Right ventricle myocardium inferior (tissue), 1 donor: Measurements from ENCODE around the gene RAD23A. TPM values are rescaled to one million over a fixed set of nuclear protein-coding genes. Genes with fewer than 3 reads are reported as not detected.
"Not testable (repeated sequence)": the region's sequence is repeated elsewhere in the genome, so short reads cannot be mapped to it uniquely, and the experiment has no call there.

Experiments used
- ATAC-seq: fragments of 200-7000 bp; cut with Tn5 transposase; one replicate; pipeline ENCODE4 v1.9.1; 2020; ENCODE audit warnings: mild to moderate bottlenecking, moderate library complexity
- DNase-seq: peaks from one replicate; pipeline ENCODE4 v3.0.0; 2021; ENCODE audit errors: missing footprints
- intact Hi-C: fragments of 100-400 bp; cut with DNase I; formaldehyde crosslinking; loops from one replicate; pipeline ENCODE4 v1.11.0; 2022
- total RNA-seq: library from RNA; stranded (reverse); fragmentation: NEBNext Ultra II Directional; extraction: Animal tissue kit (Norgen Biotek cat#: 25700); gene quantifications from one replicate; pipeline ENCODE4 v1.2.1, GENCODE V29; 2021
- donor health status: DM: no; HTN: yes; CAD: no; lungs with severe emphysema.

RAD23A gene
- total RNA-seq, 1 donor from 2014 or later, result 171 TPM

DNA sequence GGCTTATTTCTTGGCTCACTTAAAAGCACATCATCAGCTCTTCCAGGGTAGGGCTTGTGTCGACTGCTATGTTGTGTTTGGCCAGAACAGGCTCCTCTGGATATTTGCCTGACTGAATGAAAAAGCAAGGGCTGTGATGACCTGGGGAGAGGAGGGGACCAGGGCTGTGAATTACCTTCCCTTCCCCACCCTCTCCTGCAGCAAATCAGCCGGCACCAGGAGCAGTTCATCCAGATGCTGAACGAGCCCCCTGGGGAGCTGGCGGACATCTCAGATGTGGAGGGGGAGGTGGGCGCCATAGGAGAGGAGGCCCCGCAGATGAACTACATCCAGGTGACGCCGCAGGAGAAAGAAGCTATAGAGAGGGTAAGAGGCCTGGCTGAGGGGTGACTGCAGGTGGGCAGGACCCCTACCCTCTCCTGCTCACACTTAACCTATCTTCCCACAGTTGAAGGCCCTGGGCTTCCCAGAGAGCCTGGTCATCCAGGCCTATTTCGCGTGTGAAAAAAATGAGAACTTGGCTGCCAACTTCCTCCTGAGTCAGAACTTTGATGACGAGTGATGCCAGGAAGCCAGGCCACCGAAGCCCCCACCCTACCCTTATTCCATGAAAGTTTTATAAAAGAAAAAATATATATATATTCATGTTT lies 7.0 kb downstream of the RAD23A start:
- no peak for ATAC-seq
- intact Hi-C loops, result no loop called here
- peak; percentile 18 for DNase-seq

DNA sequence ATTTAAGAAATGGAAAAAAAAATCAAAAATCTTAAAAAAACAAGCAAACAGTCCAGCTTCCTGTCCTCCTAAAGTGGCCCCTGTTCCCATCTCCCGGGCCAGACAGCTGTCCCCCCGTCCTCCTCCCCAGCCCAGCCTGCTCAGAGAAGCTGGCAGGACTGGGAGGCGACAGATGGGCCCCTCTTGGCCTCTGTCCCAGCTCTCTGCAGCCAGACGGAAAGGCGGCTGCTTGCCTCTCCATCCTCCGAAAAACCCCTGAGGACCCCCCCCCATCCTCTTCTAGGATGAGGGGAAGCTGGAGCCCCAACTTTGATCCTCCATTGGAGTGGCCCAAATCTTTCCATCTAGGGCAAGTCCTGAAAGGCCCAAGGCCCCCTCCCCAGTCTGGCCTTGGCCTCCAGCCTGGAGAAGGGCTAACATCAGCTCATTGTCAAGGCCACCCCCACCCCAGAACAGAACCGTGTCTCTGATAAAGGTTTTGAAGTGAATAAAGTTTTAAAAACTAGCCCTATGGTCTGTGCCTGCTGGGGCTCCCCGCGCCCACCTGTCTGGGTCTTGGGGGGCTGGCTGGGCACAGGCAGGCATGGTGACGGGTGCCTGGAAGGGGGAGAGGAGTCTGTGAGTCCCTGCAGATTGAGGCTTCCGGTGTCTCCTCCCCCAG lies 7.6 kb downstream of the RAD23A start:
- intact Hi-C loops, result no loop called here
- ATAC-seq, result no peak

DNA sequence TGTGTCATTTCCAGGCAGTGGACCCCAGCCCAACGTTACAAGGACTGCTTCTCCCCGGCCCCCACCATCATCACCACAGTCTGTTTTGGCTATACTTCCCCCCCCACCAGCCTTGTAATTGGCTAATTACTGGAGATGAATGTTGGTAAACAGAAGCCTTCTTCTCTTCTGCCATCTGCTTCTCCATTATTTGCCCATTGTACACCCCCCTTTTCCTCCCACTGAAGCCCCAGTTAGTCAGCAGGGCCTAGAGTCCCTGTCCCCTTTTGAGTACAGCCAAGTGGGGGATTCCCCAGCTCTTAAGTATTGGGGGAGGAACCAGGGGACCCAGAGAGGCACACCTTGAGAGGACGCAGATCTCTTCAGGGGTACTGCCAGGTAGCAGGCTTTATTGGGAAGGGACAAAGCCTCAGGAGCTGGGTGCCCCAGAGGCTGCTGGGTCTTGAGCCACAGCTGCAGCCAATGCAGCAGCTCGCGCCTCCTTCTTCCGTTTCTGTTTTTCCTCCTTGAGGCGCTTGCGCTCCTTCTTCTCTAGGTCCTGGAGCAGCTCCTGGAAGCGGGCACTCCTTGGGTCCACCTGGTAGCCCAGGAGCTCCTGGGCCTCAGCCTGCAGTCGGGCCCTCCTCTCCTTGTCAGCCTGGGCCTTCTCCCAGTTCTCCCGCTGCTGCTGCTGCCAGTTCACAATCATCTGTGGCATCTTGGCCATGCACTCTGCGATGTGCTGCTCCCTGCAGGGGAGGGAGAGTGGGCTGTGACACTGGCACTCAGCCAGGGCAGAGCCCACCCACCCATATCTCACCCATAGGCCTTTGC lies 8.3 kb downstream of the RAD23A start:
- intact Hi-C loops, result no loop called here
- DNase-seq (peak; percentile 20), ATAC-seq (no peak)

More for the DNA sequence above, 7.6 kb downstream of the RAD23A start:
- DNase-seq, result peak; percentile 32

DNA sequence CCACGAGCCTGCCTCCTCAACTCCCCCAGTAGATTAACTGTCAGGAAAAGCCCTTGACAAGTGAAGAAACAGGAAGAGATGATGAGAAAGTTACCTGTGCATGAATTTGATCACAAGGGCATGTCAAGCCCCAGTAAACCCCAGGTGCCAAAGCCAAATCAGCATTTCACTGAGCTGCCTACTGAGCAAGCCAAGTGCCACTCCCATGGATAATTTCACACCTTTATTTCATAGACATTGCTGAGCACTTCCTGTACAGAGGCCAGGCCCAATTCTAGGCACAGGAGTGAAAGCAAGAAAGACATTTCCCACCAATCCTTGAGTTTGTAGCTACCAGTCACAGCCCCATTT lies 8.9 kb downstream of the RAD23A start:
- ATAC-seq, result no peak
- DNase-seq, result no peak
- intact Hi-C loops, result no loop called here

DNA sequence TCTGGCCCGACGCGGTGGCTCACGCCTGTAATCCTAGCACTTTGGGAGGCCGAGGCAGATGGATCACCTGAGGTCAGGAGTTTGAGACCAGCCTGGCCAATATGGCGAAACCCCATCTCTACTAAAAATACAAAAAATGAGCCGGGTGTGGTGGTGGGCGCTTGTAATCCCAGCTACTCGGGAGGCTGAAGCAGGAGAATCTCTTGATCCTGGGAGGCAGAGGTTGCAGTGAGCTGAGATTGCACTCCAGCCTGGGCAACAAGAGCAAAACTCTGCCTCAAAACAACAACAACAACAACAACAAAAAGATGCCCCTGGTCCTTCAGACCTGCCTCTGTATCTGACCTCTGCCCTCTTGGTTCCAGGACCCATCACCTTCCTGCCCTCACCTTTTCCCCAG lies 9.9 kb downstream of the RAD23A start:
- intact Hi-C loops, ATAC-seq: not testable (repeated sequence)
- DNase-seq, result peak; percentile 30

DNA sequence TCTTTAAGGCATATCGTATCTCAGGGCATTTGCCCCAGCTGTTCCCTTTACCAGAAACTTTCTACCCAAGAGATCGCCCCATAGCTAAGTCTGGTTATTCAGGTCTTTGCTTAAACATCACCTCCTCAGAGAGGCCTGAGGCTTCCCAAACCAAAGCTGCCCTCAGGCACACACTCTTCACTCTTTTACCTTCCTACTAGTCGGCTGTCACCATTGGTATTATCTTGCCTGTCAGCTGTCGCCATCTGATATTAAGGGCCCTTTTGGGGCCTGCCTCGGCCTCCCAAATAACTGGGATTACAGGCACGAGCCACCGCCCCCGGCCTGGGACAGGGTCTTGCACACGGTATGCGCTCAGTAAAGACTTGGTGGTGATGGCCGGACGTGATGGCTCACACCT lies 10.3 kb downstream of the RAD23A start:
- intact Hi-C loops, result no loop called here
- ATAC-seq (no peak), DNase-seq (peak; percentile 59)

DNA sequence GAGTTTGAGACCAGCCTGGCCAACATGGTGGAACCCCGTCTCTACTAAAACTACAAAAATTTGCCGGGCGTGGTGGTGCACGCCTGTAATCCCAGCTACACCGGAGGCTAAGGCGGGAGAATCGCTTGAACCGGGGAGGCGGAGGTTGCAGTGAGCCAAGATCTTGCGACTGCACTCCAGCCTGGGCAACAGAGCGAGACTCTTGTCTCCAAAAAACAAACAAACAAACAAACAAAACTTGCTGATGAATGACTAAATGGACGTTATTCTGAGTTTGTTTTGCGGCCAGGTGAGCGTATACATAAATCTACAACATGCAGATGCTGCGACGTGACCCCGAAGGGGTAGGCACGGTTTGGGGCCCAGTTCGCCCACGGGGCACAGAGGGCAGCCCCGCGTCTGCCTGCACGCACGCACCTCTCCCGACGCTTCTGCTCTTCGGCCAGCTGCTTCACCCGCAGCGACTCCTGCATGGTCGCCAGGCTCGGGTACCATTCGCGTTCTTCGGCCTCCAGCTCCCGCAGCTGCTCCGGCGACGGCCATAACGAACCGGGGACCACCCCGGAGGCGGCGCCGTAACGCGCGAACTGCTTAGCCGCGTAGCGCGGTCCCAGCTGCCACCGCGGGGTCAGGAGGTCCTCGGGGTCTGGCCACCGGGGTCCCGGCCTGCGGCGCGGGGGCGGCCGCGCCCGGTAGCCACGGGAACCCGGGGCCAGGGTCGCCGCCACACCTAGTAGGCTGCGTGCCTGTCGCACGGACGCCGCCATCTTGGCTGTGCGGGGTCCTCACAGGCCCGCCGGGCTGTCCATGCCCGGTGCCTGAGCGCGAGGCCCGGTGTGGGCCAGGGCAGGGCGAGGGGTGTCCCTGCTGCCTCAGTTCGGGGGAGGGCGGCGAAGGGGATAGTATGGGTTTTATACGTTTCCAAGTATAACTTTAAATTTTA lies 11.1 kb downstream of the RAD23A start, which contains the start of gene GADD45GIP1:
TSS of gene GADD45GIP1 (minus strand) at position 778 of the 943 bp plus-strand sequence. CDS start at position 767, 11 bp downstream.
- DNase-seq (peak; percentile 95), ATAC-seq (peak; percentile 95)
- intact Hi-C loops, result no loop called here

DNA sequence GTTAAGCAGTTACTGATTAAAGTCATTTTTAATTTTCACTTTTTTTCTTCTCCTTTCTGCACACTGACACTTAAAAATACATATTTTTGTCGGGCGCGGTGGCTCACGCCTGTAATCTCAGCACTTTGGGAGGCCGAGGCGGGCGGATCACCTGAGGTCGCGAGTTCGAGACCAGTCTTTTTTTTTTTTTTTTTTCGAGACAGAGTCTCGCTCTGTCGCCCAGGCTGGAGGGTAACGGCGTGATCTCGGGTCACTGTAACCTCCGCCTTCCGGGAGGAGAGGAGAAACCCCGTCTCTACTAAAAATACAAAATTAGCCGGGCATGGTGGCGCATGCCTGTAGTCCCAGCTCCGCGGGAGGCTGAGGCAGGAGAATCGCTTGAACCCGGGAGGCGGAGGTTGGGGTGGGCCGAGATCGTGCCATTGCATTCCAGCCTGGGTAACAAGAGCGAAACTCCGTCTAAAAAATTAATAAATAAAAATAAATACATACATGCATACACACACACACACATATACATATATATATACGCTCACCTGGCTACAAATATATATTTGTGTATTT lies 11.8 kb downstream of the RAD23A start:
- ATAC-seq, DNase-seq, intact Hi-C loops: not testable (repeated sequence)

DNA sequence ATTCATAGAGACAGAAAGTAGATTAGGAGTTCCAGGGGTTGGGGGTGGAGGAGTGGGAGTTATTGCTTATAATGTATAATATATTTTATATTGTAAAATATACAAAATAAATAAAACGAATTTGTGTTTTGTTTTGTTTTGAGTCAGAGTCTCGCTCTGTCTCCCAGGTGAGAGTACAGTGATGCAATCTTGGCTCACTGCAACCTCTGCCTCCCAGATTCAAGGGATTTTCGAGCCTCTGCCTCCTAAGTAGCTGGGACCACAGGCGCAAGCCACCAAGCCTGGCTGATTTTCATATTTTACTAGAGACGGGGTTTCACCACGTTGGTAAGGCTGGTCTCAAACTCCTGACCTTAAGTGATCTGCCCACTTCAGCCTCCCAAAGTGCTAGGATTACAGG lies 13.8 kb downstream of the RAD23A start:
- intact Hi-C loops, result no loop called here
- DNase-seq (no peak), ATAC-seq (no peak)

DNA sequence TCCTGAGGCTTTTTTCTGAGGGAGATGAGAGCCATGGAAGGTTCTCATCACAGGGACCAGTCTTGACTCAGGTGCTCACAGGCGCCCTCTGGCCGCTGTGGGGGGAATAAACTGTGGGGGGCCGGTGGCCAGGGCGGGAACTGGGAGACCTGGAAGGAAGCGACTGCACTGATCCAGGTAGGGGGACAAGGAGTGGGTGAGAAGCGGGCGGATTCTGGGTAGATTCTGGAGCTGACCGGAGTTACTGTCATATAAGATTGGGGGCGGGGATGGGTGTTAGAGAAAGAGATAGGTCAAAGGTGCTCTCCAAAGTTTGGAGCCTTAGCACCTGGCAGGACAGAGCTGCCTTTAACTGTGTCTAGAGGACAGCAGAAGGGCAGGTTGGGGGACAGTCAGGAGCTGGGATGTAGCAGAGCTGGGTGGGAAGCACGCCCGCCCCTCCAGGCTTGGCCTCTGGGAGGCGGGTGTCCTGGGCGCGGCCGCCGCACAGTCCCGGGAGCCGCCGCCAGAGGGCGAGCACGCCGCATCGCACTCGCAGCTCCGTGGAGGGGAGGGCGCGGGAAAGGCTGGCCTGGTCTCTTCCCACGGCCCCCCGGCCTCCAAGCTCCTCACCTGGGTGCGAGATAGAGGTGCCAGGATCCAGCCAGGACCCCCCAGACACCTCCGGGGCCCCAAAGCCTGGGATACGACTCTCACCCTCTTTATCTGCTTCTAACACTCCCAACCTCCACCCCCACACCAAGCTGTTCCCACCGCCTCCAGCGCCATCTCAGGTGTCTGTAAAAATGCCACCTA lies 19.6 kb downstream of the RAD23A start:
- DNase-seq (peak; percentile 92), ATAC-seq (peak; percentile 93)
- intact Hi-C loops, result loop anchor here (5.0 kb wide), 1 partner anchor 78 kb away; the partner anchor contains the start of gene KLF1

DNA sequence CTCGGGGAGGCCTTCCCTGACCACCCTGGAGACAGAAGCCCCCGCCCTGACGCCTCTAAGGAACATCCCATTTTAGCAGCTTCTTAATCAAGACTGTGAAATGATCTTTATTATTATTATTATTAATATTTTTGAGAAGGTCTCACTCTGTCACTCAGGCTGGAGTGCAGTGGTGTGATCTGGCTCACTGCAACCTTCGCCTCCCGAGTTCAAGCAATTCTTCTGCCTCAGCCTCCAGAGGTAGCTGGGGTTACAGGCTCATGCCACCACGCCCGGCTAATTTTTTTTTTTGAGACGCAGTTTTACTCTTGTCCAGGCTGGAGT lies 20.1 kb downstream of the RAD23A start:
- ATAC-seq, result no peak
- DNase-seq, result no peak
- intact Hi-C loops, result loop anchor here (5.0 kb wide), 1 partner anchor 78 kb away; the partner anchor contains the start of gene KLF1

DNA sequence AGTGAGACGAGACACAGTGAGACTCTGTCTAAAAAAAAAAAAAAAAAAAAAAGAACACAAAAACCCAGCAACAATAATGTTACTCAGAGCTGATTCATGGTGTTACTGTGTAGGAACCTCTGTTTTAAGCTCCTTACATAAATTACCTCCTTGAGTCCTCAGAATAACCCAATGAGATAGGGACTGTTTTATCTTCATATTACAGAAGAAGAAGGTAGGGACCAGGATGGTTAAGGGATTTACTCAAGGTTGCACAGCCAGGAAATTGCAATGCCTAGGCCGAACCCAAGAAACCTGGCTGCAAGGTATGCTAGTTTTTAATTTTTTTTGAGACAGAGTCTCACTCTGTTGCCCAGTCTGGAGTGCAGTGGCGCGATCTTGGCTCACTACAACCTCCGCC lies 22.2 kb downstream of the RAD23A start:
- no peak for DNase-seq
- intact Hi-C loops, result loop anchor here (5.0 kb wide), 1 partner anchor 81 kb away; the partner anchor contains the start of gene KLF1
- ATAC-seq, result no peak

DNA sequence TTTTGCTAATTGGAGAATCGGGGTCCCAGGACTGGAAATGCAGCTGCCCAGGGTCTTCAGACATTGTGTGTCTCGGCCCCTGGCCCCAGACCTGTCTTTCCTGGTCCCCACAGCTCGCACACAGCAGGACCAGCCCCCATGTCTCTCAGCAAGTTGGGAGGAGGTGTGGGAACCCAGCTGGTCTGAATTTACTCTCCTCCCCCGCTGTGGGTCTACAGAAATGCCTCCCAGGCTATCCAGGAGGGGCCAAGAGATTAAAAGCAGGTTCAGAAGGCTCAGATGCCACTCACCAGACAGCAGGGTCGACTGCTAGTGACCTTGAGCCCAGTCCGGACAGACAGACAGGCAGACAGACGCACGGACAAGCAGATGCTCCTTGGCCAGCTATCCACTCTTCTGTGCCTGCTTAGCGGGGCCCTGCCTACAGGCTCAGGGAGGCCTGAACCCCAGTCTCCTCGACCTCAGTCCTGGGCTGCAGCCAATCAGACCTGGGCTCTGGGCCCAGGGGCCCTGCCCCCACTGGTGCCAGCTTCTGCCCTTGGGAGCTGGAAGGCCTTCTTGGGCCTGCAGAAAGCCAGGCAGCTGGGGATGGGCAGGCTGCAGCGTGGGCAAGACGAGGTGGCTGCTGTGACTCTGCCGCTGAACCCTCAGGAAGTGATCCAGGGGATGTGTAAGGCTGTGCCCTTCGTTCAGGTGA lies 23.8 kb downstream of the RAD23A start, which contains the start of gene DAND5:
TSS of gene DAND5 (plus strand) at position 285 of the 697 bp plus-strand sequence. CDS start at position 370, 85 bp downstream.
- no peak for DNase-seq
- peak; percentile 53 for ATAC-seq
- intact Hi-C loops, result loop anchor here (5.0 kb wide), 1 partner anchor 82 kb away; the partner anchor contains the start of gene KLF1

DNA sequence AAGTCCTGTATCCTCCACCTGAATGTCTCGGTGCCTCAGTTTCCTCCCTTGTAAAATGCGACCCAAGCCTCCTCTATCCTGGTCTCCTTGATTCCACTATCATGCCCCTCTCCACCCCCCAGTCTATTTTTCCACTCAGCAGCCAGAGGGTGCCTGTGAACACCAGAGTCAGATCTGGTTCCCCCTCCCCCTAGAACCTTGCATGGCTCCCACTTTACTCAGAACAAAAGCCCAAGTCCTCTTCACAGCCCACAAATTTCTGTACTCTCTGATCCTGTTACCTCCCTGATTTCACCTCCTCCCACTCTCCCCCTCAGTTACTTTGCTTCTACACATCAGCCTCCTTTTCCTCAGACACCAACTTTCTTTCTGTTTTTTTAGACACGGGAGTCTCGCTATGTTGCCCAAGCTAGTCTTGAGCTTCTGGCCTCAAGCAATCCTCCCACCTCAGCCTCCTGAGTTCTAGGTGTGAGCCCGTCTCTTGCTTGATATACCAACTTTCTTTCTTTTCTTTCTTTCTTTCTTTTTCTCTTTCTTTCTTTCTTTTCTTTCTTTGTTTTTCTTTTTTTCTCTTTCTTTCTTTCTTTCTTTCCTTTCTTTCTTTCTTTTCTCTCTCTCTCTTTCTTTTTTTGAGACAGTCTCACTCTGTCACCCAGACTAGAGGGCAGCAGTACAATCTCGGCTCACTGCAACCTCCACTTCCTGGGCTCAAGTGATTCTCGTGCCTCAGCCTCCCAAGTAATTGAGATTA lies 24.6 kb downstream of the RAD23A start:
- DNase-seq (no peak), ATAC-seq (no peak)
- intact Hi-C loops, result loop anchor here (10.0 kb wide), 1 partner anchor 615 kb away; no protein-coding TSS in a partner anchor

DNA sequence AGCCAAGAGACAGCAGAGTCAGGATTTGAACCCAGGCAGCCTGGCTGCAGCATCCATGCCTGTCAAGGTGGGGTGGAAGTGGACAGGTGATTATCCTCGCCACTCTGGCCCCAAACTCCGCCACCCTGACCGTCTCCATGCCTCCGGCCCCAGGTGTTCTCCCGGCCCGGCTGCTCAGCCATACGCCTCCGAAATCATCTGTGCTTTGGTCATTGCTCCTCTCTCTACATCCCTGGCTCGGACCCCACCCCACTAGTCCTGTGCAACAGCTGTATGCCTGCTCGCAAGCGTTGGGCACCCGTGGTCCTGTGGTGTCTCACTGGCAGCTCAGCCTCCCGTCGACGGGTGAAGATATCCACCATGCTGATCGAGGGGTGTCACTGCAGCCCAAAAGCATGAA lies 27.6 kb downstream of the RAD23A start:
- peak; percentile 48 for DNase-seq
- ATAC-seq, result no peak
- intact Hi-C loops, result loop anchor here (10.0 kb wide), 1 partner anchor 612 kb away; no protein-coding TSS in a partner anchor
